Skeletal muscle satellite cell (primary cell): ENCODE data around the gene CUX1. TPM values are rescaled to one million over a fixed set of nuclear protein-coding genes. Genes with fewer than 3 reads are reported as not detected.
"Not testable (repeated sequence)": the region's sequence is repeated elsewhere in the genome, so short reads cannot be mapped to it uniquely, and the experiment has no call there.

ENCODE experiments used
- H3K27me3 ChIP-seq: 2 replicates; pipeline ENCODE4 v1.7.0; 2013; ENCODE audit warnings: low read length; ENCODE audit not compliant: control insufficient read depth, insufficient read depth
- H3K36me3 ChIP-seq: 2 replicates; pipeline ENCODE4 v1.7.0; 2013; ENCODE audit warnings: mild to moderate bottlenecking, control low read depth, low read length; ENCODE audit not compliant: insufficient read depth
- H3K4me1 ChIP-seq: 2 replicates; pipeline ENCODE4 v1.7.0; 2013; ENCODE audit warnings: low read length; ENCODE audit not compliant: control insufficient read depth, insufficient read depth
- H3K4me2 ChIP-seq: 2 replicates; pipeline ENCODE4 v1.7.0; 2013; ENCODE audit warnings: mild to moderate bottlenecking, low read length
- H3K4me3 ChIP-seq: 2 replicates; pipeline ENCODE4 v1.7.0; 2013; ENCODE audit warnings: low read length
- H3K9ac ChIP-seq: 2 replicates; pipeline ENCODE4 v1.7.0; 2013; ENCODE audit warnings: mild to moderate bottlenecking, low read depth, low read length, moderate library complexity
- H3K9me3 ChIP-seq: replicated peaks from 2 replicates; pipeline ENCODE4 v1.7.0; 2013; ENCODE audit warnings: mild to moderate bottlenecking, control low read depth, low read length
- small RNA-seq: library from RNA; depleted of rRNA; stranded (forward); fragments of <200 nt; gene quantifications from one replicate; pipeline ENCODE3, GENCODE V24; 2012

The CUX1 gene

DNA sequence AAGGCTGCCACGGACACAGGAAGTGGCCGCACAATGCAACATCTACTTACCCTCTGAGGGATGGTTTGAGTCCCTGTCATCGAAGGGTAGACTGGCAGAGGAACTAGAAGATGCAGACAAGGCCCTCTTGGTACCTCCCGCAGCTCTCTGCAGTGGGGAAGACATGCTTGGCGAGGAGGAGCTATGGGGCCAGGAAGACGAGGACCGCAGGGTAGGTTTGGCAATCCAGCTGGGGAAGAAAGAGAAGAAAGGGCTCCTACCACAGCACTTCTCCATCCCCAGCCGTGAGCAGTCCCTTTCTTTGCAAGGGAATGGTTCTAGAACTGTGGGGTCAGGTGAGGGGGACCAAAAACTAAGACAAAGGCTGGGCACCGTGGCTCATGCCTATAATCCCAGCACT, 511.9 kb downstream of the CUX1 start:
- not testable (repeated sequence) for H3K9me3 ChIP-seq, H3K4me3 ChIP-seq, H3K9ac ChIP-seq, H3K4me1 ChIP-seq, H3K36me3 ChIP-seq, H3K4me2 ChIP-seq
- peaks cover 16% of the 10 kb centered on the region for H3K27me3 ChIP-seq

DNA sequence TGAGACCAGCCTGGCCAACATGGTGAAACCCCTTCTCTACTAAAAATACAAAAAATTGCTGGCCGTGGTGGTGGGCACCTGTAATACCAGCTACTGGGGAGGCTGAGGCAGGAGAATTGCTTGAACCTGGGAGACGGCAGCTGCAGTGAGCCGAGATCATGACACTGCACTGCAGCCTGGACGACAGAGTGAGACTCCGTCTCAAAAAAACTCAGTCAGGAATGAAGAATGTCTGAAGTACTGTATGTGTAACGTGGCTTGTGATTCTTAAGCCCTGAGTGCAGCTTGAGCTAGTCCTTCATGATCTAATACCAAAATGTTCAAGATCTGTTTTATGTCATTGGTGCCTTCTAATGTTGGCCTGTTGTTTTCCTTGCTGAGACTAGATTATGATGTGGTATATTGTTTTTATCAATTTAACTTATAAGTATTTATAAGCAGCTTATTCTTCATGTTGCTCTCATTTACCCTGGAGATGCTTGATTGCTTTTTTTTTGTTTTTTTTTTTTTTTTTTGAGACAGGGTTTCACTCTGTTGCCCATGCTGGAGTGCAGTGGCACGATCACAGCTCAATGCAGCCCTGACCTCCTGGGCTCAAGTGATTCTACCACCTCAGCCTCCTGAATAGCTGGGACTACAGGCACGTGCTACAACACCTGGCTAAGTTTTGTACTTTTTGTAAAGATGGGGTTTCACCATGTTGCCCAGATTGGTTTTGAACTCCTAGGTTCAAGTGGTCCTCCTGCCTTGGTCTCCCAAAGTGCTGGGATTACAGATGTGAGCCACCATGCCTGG, 513.4 kb downstream of the CUX1 start:
- not testable (repeated sequence) for H3K4me2 ChIP-seq, H3K36me3 ChIP-seq, H3K4me3 ChIP-seq, H3K9me3 ChIP-seq, H3K9ac ChIP-seq, H3K4me1 ChIP-seq
- H3K27me3 ChIP-seq: peaks cover 16% of the 10 kb centered on the region

Small RNA genes lying within 50 kb of the gene (small RNA-seq; reads per million reads assigned to genes)
- gene AC005086.2 (not detected), gene AC005086.3 (not detected), gene AC005086.4 (not detected), gene AC005088.1 (not detected), gene MIR4285 (not detected), gene RF00554 (not detected)
